K562 treated with DMSO at 1 percent for 12 hours (cell line): ENCODE measurements around the gene ZNF365. TPM values are rescaled to one million over a fixed set of nuclear protein-coding genes. Genes with fewer than 3 reads are reported as not detected.

ENCODE experiments used
- total RNA-seq: library from RNA; unstranded; fragments of 300-600 nt; gene quantifications from 2 replicates; pipeline ENCODE4 v1.2.3, GENCODE V29; 2022; ENCODE audit not compliant: insufficient read depth

ZNF365 gene, protein sequence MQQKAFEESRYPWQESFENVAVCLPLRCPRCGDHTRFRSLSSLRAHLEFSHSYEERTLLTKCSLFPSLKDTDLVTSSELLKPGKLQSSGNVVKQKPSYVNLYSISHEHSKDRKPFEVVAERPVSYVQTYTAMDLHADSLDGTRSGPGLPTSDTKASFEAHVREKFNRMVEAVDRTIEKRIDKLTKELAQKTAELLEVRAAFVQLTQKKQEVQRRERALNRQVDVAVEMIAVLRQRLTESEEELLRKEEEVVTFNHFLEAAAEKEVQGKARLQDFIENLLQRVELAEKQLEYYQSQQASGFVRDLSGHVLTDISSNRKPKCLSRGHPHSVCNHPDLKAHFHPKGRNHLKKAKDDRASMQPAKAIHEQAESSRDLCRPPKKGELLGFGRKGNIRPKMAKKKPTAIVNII
- total RNA-seq, result not detected in 2 replicates

DNA sequence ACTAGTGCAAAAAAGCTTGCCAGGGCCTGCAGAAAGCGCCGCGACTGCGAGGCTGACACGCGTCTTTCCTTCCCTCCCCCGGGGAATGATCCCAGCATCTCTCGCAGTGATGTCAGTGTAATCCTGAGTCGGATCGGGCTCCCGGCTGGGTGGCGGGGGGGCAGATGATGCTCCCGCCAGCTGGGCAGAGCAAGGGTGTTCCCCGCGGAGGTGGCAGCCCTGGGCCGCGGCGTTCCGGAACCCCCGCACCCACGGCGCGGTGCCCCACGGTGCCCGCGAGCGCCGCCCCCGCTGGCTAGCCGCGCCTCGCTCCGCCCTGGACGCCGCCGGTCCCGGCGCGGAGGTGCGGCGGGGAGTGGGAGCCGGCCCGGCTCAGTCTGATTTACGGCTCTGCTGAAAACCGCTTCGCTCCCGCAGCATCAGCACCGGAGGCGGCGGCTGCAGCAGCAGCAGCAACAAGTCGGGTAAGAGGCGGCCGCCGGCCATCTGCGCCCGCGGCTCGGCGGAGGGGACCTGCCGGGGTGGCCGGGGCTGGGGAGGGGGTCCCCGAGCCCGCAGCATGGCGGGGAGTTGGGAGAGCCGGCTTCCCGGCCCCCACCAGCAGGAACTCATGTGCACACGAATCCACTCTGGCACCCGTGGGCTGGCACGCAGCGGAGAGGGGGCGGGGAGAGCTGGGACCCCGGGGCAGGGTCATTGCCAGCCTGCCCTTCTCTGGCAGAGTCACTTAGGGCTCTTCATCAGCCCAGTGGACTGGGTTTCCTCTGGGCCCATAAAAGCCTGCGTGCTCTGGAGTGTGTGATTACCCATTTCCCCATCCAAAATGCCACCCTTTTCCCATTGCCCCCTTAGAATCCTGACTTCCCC lies at the start of gene ZNF365:
TSS of gene ZNF365 (plus strand) at position 375 of the 867 bp plus-strand sequence. CDS start 1,825 bp downstream, outside the sequence.

Other genes starting within 250 kb of the ZNF365 start
- gene RTKN2, start 105.5 kb upstream of the ZNF365 start, total RNA-seq, result 0.20 and 0.26 TPM in 2 replicates